ENCODE measurements around the gene NAA50.

NAA50 gene

GRCh38 chr3:113684271-113684819 is 61.7 kb downstream of the NAA50 start:
- DNase-seq = no peak

- DNase-seq = no peak
Measured at GRCh38 chr3:113678773-113679172, 67.3 kb downstream of the NAA50 start.

GRCh38 chr3:113677737-113678136 is 68.3 kb downstream of the NAA50 start:
- no peak for DNase-seq

- DNase-seq = no peak
Measured at GRCh38 chr3:113676261-113676660, 69.8 kb downstream of the NAA50 start.

- no peak for DNase-seq
Measured at GRCh38 chr3:113673593-113673992, 72.5 kb downstream of the NAA50 start.

- DNase-seq = no peak
Measured at GRCh38 chr3:113668015-113668414, 78.0 kb downstream of the NAA50 start.
